ENCODE measurements around the gene ESRRA. TPM values are rescaled to one million over a fixed set of nuclear protein-coding genes. Genes with fewer than 3 reads are reported as not detected.

Gene ESRRA
- total and polyA plus RNA-seq, 10 of the 15 experiments (the other 5 are each of a cell fraction or from before 2014, with no cell fraction given), result 0.32 to 48.9 (median 12.6) TPM

- Histone ChIP-seq H3K4me3 (no peak overlapping the region), H4K20me1 (ENCODE audit: control insufficient read depth, insufficient read depth) (no peaks in the 10 kb centered on the region), H3K9ac (ENCODE audit: control insufficient read depth, insufficient read depth, low read length) (no peak overlapping the region), H3K4me1 (ENCODE audit: control insufficient read depth, insufficient read depth, low read length) (peaks cover 11% of the 10 kb centered on the region), H3K27ac (ENCODE audit: control insufficient read depth, insufficient read depth) (no peak overlapping the region), H3K79me2 (ENCODE audit: control insufficient read depth, insufficient read depth, low read length) (no peaks in the 10 kb centered on the region), H3K4me2 (ENCODE audit: control insufficient read depth, insufficient read depth) (no peak overlapping the region), H3K27me3 (replicated peaks in 1 of 2; ENCODE audit: control insufficient read depth in 2 of 2, insufficient read depth in 2 of 2, low read length in 1 of 2) (no peaks in the 10 kb centered on the region), H3K36me3 (ENCODE audit: control insufficient read depth in 2 of 2, insufficient read depth in 2 of 2, low read length in 1 of 2) (peaks cover 0 to 5% of the 10 kb centered on the region in 2 experiments; a peak in 2 of 4 replicates), H3K9me3 (replicated peaks; ENCODE audit: control insufficient read depth, insufficient read depth, low read length) (no peaks in the 10 kb centered on the region), H2AFZ (ENCODE audit: control insufficient read depth, low read depth, low read length) (no peak overlapping the region)
- in situ Hi-C loops (cut with MboI), result no loop called here
- TF ChIP-seq, protein P1, sequence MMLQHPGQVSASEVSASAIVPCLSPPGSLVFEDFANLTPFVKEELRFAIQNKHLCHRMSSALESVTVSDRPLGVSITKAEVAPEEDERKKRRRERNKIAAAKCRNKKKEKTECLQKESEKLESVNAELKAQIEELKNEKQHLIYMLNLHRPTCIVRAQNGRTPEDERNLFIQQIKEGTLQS (IDR thresholded peaks at IDR 0.05; ENCODE audit: borderline replicate concordance, extremely low read depth, low read depth, low read length), result no peak
- TF ChIP-seq ZZZ3 (IDR thresholded peaks at IDR 0.05; ENCODE audit: control insufficient read depth, insufficient read length, low read depth) (no peak), PBX3 (IDR thresholded peaks at IDR 0.05; ENCODE audit: insufficient replicate concordance, low read depth, low read length) (no peak), POLR2AphosphoS5 (IDR thresholded peaks at IDR 0.05; ENCODE audit: low read length) (no peak), WRNIP1 (IDR thresholded peaks at IDR 0.05; ENCODE audit: borderline replicate concordance, low read depth, low read length) (no peak), NFIC (IDR thresholded peaks at IDR 0.05; ENCODE audit: low read depth, low read length) (no peak), KDM1A (IDR thresholded peaks at IDR 0.05; ENCODE audit: borderline replicate concordance) (no peak), ZBTB4 (CRISPR knock-in tag; IDR thresholded peaks at IDR 0.05) (no peak), E2F4 (IDR thresholded peaks at IDR 0.05; ENCODE audit: low read depth, low read length) (no peak), NFYB (IDR thresholded peaks at IDR 0.05; ENCODE audit: insufficient read depth, low read depth, low read length) (no peak), EGR1 (IDR thresholded peaks at IDR 0.05; ENCODE audit: borderline replicate concordance in 1 of 2, low read depth in 2 of 2, low read length in 2 of 2) (no peak), NRF1 (conservative IDR thresholded peaks at IDR 0.05; ENCODE audit: low read depth, low read length) (no peak), SMARCA5 (IDR thresholded peaks at IDR 0.05) (no peak)
- BruUV-seq (replicated peaks), result no TSS peak
- ATAC-seq (no peak), FAIRE-seq (no peak), DNase-seq (ENCODE audit: low read depth, low spot score) (no peak)
- intact Hi-C loops (cut with micrococcal nuclease; ENCODE audit: unreplicated experiment), result no loop called here
- RAD21 ChIA-PET (ENCODE audit: unreplicated experiment), result interaction anchor here (0.5 kb wide), 1 partner anchor 47 kb away, joined by 3 read pairs; no protein-coding TSS in a partner anchor
- WGBS (ENCODE audit: insufficient coverage, insufficient replicate concordance, low lambda C conversion rate, missing lambda C conversion rate), result 89% methylated on average over 42 of the region's 42 CpGs
- CTCF ChIA-PET, result interaction anchor here (1.6 to 2.0 kb wide), 2 partner anchors 13 to 38 kb away, joined by 4 to 9 read pairs; no protein-coding TSS in a partner anchor
- SMC1A ChIA-PET (ENCODE audit: uncharacterized antibody, unreplicated experiment), result no interaction called here
- POLR2A ChIA-PET, result interaction anchor here (1.0 kb wide), 1 partner anchor 13 kb away, joined by 3 read pairs; no protein-coding TSS in a partner anchor
These were observed 42.9 kb upstream of the ESRRA start for GRCh38 chr11:64262271-64263002.
